ENCODE results near the gene IL18.
"Not testable (repeated sequence)": the region's sequence is repeated elsewhere in the genome, so short reads cannot be mapped to it uniquely, and the experiment has no call there.

The IL18 gene

DNA sequence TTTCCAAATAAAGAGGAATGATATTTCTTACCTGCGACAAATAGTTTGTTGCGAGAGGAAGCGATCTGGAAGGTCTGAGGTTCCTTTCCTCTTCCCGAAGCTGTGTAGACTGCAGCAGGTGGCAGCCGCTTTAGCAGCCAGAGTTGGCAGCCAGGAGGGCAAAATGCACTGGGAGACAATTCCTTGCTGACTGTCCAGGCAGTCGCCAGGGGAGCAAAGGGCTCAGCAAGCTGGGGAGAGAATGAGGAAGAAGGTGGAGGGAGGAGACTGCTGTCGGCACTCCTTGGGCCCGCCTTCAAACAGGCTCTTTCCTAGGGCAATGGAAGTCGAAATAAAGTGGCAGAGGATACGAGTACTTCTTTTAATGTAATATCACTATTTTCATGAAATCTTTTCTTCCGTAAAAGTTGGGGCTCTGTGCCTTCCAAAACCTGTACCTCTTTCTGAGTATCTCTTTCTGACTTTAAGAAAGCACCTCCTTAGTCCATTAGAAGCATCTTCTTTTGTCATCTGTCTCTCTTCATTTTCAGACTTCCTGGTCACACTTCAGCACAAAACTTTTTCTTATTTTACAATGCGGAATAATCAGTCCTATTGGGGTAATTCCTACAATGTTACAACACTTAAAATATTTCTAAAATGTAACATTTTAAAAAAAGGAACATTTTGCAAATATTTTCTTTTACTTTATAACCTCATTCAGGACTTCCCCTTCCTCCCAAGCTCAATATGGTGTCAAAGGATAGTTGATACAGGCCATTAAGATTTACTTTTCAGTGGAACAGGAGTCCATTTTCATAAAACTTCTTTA is at the start of gene IL18:
Gene IL18 (minus strand): TSS at position 220 of the 811 bp plus-strand sequence. CDS start 9,041 bp downstream, outside the sequence.
- no peak for DNase-seq

DNA sequence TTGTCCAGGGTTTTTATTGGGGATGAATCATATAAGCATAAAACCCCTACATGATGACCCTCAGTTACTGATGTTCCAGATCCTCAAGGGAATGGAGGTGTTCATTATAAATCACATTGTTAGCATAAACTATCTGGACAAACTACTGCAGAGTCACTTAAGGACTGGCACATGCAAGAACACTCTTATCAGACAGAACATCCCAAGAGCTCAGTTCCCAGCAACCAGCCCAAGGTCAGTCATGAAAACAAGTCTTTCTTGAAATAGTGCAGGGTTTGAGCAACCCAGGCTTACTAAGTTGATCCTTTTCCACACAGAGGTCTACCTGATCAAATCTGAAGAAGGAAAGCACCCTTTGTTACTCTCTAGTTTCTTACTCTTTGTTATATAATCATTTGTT is 48.8 kb upstream of the IL18 start:
- DNase-seq: no peak

DNA sequence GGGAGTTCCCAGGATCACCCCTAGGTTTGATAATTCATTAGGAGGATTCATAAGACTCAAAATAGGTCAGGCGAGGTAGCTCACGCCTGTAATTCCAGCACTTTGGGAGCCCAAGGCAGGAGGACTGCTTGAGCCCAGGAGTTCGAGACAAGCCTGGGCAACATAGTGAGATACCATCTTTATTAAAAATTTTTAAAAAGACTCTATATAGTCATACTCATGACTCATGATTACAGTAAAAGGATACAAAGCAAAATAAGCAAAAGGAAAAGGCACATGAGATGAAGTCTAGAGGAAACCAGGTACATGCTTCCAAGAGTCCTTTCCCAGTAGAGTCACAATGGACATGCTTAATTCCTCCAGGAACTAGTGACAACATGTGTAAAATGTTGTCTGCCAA is 48.4 kb upstream of the IL18 start:
- no peak for DNase-seq

DNA sequence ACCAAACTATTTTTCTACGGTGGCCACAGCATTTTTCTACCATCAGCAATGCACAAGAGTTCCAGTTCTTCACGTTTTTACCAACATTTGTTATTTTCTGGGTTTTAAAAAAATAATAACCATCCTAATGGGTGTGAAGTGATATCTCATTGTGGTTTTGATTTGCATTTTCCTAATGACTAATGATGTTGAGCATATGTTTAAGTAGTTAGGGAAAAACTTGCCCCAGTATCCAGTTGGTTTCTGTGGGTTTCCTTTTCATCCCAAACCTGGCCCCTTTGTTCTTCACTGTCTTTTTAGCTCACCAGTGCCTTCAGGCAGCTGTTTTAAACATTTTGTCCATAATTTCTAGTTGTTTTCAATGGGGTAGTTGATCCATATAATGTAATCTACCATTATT is 47.6 kb upstream of the IL18 start:
- no peak for DNase-seq

DNA sequence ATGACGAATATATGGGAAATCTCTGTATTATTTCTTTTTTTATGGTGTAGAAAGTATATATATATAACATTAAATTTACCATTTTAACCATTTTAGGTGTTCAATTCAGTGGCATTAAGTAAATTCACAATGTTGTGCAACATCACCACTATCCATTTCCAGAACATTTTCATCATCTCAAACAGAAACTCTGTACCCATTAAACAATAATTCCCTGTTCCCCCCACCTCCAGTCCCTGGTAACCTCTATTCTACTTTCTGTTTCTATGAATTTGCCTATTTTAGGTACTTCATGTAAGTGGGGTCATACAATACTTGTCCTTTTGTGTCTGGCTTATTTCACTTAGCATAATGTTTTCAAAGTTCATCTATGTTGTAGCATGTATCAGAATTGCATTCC is 47.0 kb upstream of the IL18 start:
- DNase-seq: no peak

DNA sequence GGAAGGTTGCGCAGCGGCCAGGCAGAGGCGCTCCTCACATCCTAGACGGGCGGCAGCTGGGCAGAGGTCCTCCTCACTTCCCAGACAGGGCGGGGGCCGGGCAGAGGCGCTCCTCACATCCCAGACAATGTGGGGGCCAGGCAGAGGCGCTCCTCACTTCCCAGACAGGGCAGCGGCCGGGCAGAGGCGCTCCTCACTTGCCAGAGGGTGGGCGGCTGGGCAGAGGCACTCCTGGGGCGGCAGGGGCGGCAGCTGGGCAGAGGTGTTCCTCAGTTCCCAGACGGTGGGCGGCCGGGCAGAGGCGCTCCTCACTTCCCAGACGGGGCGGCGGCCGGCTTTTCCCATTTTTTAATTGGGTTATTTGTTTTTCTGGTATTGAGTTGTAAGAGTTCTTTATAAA is 42.2 kb upstream of the IL18 start:
- DNase-seq: no peak

DNA sequence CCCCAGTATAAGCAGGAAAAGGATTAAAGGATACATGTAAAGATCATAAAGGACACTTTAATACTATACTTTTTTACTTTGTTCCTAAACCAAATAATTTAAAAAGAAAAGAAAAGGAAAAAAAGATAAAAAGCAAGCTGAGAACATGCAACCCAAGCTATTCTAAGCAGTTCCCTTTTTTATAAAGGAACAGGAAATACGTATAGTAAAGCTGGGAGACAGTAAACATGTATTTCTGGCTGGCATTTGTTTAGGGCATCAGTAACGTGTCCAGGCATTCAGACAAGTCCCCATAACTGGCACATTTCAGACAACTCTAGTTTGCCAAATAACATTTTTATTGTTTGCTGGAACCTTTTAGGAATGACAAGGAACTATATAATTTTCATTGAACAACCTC is 36.4 kb upstream of the IL18 start:
- no peak for DNase-seq

DNA sequence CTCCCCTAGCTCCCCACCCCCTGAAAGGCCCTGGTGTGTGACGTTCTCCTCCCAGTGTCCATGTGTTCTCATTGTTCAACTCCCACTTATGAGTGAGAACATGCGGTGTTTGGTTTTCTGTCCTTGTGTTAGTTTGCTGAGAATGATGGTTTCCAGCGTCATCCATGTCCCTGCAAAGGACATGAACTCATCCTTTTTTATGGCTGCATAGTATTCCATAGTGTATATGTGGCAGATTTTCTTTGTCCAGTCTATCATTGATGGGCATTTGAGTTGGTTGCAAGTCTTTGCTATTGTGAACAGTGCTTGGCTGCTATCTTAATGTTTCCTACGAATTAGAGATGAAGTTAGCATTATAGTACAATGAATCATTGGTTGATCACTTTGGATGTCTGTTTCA is 35.2 kb upstream of the IL18 start:
- DNase-seq: not testable (repeated sequence)

DNA sequence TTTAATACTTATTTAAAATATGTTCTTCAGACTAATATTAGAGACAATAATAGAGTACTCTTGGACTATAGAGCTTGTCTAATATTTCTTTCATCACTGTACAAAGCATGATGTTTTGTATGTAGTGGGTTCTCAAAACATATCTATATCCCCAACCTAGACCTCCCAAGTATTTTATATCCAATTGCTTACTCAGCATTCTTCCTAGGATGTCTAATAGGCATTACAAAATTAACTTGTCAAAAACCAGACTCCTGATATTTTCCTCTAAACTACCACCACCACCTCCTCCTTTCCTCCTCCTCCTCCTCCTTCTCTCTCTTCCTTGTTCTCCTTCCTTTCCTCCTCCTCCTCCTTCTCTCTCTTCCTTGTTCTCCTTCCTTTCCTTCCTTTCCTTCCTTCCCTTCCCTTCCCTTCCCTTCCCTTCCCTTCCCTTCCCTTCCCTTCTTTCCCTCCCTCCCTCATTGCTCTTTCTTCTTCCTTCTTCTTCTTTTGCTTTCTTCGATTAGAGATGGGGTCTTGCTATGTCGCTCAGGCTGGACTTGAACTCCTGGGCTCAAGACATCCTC is 32.7 kb upstream of the IL18 start:
- DNase-seq: no peak

DNA sequence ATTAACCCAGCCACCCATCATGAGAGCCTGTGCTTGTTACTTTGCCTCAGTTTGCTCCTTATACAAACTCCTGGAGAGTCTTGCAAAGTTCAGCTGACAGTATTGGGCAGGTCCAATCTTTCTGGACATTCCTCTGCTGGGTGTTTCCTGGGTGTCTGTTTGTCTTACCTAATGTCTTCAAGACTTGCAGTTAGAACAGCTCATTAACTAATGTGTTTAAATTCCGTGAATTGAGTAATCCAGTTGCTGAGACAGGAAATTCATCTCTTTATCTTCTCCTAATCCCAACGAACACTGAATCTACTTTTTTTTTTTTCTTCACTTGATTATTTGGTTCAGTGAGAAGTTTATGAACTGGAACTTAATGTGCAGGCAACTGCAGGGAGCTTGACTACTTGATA is 32.1 kb upstream of the IL18 start:
- DNase-seq: no peak

DNA sequence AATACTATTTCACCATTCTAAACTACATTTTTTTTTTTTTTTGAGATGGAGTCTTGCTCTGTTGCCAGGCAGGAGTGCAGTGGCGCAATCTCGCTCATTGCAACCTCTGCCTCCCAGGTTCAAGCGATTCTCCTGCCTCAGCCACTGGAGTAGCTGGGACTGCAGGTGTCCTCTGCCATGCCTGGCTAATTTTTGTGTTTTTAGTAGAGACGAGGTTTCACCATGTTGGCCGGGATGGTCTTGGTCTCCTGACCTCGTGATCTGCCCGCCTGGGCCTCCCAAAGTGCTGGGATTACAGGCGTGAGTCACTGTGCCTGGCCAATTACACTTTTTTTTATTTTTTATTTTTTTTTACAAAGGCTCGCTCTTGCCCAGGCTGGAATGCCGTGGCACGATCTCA is 31.2 kb upstream of the IL18 start:
- DNase-seq: not testable (repeated sequence)

DNA sequence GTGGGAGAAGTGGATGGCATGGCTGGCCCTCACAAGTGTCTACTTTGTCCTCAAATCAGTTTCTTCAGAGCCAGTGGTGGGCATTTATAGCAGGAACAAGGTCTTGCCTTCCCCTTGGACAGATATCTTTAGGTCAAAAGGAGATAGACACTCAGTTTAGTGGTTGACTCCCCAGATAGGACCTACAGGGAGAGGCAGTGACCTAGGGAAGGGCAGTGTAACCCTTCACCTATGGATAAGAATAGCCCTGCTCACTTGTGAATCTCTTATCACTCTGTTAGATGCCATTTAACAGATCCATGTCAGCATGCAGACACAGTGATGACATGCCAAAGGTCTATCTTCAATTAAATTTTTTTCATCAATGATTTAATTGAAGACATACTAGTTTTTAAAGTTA is 22.4 kb upstream of the IL18 start:
- DNase-seq: no peak

DNA sequence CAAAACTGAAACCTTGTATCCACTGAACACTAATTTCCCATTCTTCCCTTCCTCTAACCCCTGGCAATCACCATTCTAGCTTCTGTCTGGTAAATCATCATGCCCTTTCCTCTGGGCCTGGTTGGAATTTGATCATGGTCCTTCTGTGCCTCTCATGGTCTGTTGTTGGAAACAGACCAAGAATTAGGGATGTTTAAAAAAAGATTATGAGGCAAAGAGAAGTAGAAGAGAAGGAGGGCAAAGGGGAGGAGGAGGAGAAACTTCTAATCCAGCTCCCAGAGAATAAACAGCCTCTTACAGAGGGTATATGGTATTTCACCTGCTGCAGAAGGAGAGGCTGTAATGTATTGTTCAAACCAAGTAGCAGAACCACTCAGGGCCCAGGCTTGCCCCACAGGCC is 22.0 kb upstream of the IL18 start:
- DNase-seq: no peak

DNA sequence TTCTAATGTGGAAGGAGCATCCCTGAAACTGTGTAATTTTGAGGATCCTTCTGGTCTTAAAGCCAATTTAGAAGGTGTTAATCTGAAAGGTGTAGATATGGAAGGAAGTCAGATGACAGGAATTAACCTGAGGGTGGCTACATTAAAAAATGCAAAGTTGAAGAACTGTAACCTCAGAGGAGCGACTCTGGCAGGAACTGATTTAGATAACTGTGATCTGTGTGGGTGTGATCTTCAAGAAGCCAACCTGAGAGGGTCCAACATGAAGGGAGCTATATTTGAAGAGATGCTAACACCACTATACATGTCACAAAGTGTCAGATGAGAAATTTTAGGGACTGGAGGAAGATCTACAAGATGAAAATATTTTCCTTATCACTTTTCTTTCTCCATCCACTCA is 19.0 kb upstream of the IL18 start:
- no peak for DNase-seq

DNA sequence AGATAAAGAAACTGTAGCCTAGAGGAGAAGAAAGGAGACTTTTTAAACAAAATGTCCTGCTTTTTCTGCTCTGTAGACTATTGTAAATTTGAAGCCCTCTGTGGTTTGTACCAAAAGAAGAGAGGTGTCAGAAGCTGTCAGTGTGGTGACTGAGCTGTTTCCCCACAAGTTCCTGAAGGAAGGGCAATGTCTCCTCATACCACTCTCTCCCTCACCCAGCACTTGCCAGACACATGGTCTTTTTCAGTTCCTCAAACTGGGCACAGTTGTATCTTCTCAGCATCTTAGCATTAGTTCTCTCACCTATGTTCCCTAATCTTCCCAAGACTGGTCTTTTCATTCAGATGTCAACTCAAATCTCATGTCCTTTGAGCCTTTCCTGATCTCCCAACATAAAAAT is 15.7 kb upstream of the IL18 start:
- DNase-seq: no peak

DNA sequence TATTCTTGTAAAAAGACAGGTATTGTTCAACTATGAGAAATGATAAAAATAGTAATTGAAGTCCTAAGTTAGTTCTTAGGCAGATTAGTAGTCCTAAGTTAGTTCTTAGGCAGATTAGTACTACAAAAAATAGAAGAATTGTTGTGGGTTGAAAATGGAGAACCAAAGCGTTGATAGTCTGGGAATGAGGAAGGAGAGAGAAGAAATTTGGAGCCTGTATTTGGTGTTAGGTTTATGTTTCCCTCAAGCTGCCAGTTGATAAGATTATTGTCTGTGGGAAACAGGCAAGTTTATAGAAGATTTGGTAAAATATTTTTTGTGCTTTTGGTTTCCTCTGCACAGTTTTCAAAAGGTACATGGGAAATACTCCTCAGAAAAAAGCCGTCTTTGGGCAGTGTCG is 15.0 kb upstream of the IL18 start:
- no peak for DNase-seq

DNA sequence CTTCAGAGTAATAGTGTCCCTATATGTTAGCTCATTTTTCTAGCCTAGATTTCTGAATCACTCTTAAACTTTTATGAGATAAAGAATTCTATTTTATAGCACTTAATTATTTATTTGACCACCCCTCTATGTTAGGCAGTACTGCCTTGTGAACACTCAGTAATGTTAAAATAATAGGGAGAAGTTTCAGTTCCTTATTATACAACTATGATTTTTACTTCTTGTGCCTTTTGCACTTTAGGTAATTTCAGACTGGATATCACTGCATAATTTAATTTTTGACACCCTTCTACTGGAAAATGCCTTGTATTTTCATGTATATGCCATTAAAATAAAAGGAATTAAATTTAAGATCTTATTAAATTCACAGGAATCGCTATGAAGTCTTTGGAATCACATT is 14.5 kb upstream of the IL18 start:
- no peak for DNase-seq

DNA sequence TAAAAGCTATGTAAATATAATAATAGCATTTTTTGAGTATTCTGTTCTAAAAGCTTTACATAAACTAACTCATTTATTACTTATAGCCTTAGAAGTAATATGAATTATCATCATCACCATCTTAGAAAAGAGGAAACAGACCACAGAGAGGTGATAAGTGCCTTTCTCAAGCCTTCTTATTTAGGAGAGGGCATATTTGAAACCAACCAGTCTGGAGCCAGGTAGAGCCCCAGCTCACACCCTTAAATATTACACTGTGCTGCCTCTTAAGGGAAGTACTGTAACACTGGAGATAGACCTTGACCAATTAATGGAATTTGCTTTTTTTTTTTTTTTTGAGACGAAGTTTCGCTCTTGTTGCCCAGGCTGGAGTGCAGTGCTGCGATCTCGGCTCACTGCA is 13.7 kb upstream of the IL18 start:
- DNase-seq: no peak

DNA sequence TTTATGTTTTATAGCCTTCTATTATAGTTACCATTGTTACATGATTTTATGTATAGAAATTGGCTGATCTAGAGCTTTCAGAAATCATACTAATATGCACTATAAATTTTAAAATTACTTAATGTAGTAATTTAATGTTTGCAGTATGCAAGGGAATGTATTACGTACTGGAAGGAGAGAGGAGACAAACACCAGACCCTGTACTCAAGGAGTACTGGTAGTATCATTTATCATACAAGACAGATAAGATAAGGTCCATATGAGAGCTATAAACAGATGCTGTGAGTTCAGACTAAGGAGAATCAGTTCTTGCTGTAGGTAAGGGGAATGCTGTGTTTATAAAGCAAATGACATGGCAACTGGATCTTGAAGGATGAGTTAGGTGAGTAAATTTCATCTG is 12.2 kb upstream of the IL18 start:
- no peak for DNase-seq

DNA sequence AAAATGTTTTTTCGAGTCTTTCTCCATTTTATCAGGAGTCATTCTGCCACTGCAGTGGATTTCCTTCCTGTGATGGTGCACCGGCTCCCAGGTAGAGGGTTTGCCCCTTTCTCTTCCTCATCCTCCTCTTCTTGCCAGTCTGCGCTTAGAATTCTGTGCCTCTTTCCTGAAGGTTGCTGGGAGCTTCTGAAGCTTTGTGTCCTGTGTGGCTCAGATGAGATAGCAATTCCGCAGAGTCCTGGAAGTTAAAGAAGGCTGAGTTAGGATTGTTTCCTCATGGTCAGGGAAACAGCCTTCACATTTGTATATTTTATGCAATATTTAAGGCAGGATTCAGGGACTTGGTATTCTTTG is 11.7 kb upstream of the IL18 start:
- DNase-seq: no peak

DNA sequence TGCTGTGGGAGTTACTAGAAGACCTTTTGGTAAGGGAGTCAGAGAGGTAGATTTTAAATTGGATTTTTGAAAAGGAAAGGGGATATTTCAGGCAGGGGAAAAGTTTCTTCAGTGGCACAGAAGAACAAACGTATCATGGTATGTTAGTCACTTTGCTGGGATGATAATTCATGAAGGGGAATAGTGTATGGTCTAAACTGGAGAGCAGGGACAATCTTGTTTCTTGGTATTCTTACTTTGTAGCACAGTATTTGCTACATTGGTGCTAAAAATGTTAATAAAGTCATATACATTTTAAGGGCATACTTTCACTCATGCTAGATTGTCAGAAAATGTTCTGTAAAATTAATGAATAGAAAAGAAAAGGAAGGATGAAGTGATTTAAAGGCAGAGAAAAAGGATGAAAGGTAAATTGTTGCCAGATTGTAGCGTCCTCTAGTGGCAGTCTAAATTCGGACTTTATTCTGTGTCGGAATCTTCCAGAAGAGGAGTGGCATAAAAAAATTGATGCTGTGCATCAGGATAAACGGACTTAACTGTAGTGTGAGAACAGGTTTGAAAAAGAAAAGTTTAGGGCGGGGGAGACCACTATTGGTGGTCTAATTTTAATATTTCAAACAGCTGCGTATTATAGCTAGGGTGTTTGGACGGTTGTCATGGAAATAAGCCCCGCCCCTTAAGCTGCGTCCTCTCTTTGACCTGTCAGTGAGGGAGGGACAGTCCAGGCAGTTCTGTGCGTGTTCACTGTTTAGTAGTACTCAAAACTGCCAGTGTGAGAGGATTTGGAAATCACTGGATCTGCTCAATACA is 11.1 kb upstream of the IL18 start, which contains the start of gene BCO2:
Gene BCO2 (plus strand): TSS at position 724 of the 810 bp plus-strand sequence. CDS start 90 bp downstream, outside the sequence.
- DNase-seq: peak; percentile 87

DNA sequence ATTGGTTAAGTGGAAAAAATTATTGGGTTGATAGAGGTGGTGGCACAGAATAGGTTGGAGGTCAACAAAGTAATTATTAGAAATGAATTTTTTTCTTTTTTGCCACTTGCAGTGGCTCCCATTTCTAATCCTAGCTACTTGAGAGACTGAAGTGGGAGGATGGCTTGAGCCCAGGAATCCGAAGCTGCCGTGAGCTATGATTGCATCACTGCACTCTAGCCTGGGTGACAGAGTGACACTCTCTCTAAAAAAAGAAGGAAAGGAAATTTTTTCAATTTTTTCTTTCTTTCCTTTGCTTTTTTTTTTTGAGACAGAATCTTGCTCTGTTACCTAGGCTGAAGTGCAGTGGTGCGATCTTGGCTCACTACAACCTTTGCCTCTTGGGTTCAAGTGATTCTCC is 9.3 kb upstream of the IL18 start:
- no peak for DNase-seq

DNA sequence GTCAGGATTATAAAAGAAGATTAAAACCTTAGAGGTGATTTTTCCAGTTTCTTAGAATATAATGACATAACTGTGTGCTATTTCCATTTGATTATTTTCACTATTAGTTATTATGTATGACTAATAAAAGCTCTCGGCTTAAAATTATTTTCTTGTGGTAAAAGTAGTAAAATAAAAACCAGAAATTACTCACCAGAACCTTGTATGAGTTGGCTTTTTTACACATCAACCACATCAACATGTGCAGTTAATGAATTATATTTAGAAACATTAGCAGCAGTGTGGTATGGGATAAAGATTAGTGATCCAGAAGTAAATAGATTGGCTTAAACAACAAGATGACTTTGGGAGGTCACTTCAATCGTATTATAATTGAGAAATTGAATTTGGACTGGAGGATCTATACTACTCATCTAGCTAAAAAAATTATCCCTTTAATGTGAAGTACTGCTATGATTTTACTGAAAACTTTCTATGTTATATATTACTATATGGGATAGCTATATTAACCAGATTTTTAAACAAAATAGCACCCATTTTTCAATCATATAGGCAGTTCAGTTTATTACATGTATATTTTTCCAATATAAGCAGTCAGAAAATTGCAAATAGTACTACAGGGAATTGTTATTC is 8.6 kb upstream of the IL18 start:
- no peak for DNase-seq

DNA sequence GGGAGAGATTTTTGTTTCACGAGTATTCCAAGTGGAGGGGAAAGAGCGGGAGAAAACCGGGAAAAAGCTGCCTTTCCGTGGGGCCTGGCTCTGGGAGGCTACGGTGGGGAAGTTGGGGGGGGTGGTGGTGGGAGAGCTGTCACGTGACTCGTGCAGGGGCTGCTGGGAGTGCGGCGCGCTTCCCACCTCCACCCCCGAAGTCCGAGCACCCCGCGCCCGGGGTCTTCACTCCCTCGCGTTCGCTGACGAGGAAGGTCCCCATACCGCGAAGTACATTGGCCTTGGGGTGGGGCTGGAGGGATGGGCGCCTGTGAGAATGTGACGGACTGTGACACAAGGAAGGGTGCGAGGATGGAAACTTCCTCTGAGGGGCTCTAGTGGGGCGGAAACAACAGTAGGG is 3.3 kb upstream of the IL18 start, which contains the start of gene TEX12:
Gene TEX12 (plus strand): TSS at position 228 of the 400 bp plus-strand sequence. CDS start 1,897 bp downstream, outside the sequence.
- DNase-seq: no peak
